ENCODE measurements around the gene UNC5B.
"Not testable (repeated sequence)": the region's sequence is repeated elsewhere in the genome, so short reads cannot be mapped to it uniquely, and the experiment has no call there.

DNA sequence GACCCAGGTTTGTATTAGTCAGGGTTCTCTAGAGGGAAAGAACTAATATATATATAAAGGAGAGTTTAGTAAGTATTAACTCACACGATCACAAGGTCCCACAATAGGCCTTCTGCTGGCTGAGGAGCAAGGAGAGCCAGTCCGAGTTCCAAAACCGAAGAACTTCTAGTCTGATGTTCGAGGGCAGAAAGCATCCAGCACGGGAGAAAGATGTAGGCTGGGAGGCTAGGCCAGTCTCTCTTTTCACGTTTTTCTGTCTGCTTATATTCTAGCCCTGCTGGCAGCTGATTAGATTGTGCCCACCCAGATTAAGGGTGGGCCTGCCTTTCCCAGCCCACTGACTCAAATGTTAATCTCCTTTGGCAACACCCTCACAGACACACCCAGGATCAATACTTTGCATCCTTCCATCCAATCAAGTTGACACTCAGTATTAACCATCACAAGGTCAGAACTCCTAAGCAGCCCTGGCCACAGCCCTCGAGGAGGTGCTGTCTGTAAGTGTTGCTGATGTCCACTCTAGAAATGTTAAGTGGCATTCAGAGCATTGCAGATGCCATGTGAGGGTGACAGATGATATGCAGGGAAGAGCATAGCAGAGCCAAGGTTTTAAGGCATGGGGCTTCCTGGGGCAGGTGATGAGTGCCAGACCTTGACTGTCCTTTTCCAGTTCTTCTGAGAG, 7.0 kb downstream of the UNC5B start:
- not testable (repeated sequence) for TF ChIP-seq POLR2A, POLR2AphosphoS5 (IDR thresholded peaks at IDR 0.05; ENCODE audit: low read depth, low read length)
